Measurements from ENCODE around the gene LHCGR.

DNA sequence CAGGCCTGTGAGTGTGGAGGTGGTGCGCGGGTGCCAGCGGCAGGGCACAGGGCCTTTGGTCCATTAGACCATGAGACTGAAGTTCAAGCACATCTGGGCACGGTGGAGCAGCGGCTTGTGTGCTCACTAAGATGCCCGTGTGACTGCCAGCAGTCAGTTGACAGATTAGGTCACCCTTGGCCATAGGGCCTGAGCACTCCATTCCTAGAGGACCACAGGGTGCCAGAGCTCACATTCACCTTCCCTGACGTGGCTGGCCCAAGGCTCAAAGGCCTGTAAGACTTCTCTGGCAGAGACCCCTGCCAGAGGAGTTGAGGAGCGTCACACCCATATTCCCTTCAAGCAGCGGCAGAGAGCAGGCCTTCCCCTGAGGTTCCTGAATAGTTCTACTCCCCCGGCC, 650 bp downstream of the LHCGR start:
- TF ChIP-seq, protein P1, sequence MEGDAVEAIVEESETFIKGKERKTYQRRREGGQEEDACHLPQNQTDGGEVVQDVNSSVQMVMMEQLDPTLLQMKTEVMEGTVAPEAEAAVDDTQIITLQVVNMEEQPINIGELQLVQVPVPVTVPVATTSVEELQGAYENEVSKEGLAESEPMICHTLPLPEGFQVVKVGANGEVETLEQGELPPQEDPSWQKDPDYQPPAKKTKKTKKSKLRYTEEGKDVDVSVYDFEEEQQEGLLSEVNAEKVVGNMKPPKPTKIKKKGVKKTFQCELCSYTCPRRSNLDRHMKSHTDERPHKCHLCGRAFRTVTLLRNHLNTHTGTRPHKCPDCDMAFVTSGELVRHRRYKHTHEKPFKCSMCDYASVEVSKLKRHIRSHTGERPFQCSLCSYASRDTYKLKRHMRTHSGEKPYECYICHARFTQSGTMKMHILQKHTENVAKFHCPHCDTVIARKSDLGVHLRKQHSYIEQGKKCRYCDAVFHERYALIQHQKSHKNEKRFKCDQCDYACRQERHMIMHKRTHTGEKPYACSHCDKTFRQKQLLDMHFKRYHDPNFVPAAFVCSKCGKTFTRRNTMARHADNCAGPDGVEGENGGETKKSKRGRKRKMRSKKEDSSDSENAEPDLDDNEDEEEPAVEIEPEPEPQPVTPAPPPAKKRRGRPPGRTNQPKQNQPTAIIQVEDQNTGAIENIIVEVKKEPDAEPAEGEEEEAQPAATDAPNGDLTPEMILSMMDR (conservative IDR thresholded peaks at IDR 0.05; ENCODE audit: low read length) = no peak
- TF ChIP-seq EZH2phosphoT487 (IDR thresholded peaks at IDR 0.05; ENCODE audit: borderline replicate concordance, low read depth, low read length) = no peak
